Skeletal muscle cell (primary cell): ENCODE measurements around the gene AMPD2.

Experiments used
- DNase-seq: peaks from one replicate; pipeline ENCODE4 v3.0.0-alpha.2; 2010; ENCODE audit warnings: low read depth
- H3K4me3 ChIP-seq: 2 replicates; pipeline ENCODE4 v1.5.1; 2011; ENCODE audit warnings: low read depth, mild to moderate bottlenecking, control low read depth, low read length, moderate library complexity

The AMPD2 gene

GRCh38 chr1:109619576-109620400 lies at the start of gene AMPD2, which contains the start of gene GNAT2:
AMPD2 (plus strand) TSS chr1:109619837; CDS start chr1:109621176, 1,339 bp downstream.
GNAT2 (minus strand) TSS chr1:109619616; CDS start chr1:109612870, 6,746 bp downstream.
- DNase-seq: peak; percentile 80
- peak within 1 kb of the TSS; percentile 99 for H3K4me3 ChIP-seq

DNA sequence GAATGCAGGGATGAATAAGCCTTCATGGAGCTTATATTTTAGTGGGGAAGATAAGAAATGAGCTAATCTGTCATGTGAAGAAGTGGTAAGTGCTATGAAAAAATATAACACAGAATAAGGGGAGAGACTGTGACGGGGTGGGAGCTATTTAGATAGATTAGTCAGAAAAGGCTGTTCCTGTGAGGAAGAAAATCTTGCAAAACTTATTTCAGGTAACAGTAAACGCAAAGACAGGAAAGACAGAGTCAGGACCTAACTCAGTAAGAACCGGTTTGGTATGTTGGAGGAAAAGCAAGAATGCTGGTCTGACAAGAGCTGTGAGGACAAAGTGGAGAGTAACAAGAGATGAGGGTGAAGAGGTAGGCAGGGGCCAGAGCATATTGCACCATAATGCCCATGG lies 49.2 kb upstream of the AMPD2 start:
- H3K4me3 ChIP-seq: no peak overlapping the region
- no peak for DNase-seq

- H3K4me3 ChIP-seq: no peak overlapping the region
- DNase-seq: no peak
These were observed 45.9 kb upstream of the AMPD2 start for GRCh38 chr1:109573785-109574184.

GRCh38 chr1:109578947-109579443 lies 40.6 kb upstream of the AMPD2 start:
- no peak for DNase-seq
- no peak overlapping the region for H3K4me3 ChIP-seq

- DNase-seq: no peak
- H3K4me3 ChIP-seq: no peak overlapping the region
These were observed 40.1 kb upstream of the AMPD2 start for GRCh38 chr1:109579491-109579890.

DNA sequence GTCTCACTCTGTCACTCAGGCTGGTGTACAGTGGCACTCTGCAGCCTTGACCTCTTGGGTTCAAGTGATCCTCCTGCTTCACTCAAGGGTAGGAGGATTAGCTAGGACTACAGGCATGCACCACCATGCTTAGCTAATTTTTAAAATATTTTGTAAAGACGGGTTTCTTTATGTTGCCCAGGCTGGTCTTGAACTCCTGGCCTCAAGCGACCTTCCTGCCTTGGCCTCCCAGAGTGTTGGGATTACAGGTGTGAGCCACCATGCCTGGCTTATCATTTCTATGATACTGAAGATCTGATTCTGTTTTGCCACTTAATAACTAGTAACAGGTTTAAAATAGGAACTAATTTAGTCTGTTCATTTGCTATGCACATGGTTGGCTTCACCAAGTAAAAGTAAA lies 37.6 kb upstream of the AMPD2 start:
- DNase-seq: no peak

DNA sequence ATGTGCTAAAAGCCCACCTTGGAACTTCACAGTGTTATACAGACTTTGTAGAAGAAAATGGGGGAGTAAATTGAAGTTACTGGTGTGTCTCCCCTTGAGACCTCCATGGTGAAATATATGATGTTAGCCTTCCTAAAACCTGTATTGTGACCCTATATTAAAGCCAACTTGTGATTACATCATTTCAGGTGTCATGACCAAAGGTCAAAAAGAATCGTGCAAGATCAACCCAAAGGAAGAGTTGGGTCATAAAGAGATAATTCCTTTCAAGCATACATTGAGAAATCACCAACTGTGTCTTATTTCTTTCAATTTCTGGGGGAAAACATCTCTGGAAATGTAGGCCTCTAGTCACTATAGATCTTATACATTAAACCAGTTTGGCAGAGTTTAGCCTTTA lies 34.9 kb upstream of the AMPD2 start:
- DNase-seq: no peak
- H3K4me3 ChIP-seq: no peak overlapping the region

More for the DNA sequence above, 37.6 kb upstream of the AMPD2 start:
- H3K4me3 ChIP-seq: no peak overlapping the region

- DNase-seq: no peak
- H3K4me3 ChIP-seq: no peak overlapping the region
These were observed 33.6 kb upstream of the AMPD2 start for GRCh38 chr1:109586055-109586454.

DNA sequence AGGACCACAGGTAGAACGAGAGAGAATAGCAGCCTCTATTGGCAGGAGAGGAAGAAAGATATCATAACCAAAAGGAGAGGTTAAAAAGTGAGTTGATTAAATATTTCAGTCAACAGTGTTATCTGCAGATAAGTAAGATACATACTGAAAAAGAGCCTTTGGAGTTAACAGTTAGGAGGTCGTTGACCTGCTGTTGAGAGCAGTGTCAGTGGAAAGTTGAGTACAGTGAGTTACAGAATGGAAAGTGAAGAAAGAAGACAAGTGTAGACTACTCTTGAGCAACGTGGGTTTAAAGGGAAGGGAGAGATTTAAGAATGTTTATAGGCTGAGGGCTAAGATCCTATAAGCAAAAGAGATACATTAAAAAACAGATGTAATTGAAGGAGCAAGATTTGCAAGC lies 30.5 kb upstream of the AMPD2 start:
- no peak for DNase-seq
- no peak overlapping the region for H3K4me3 ChIP-seq

DNA sequence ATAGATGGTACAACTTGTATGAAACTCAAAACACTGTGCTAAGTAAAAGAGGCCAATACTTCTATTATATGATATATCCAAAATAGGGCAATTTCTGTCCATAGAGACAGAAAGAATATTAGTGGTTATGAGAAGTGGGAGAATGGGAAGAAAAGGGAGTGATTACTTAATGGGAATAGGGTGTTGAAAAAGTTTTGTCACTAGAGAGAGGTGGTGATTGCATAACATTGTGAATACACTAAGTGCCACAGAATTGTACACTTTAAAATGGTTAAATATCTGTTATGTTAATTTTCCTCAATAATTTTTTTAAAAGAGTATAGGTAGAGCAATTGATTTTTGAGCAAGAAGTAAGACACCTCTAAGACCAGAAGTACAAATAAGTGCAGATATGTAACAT lies 30.0 kb upstream of the AMPD2 start:
- H3K4me3 ChIP-seq: no peak overlapping the region

DNA sequence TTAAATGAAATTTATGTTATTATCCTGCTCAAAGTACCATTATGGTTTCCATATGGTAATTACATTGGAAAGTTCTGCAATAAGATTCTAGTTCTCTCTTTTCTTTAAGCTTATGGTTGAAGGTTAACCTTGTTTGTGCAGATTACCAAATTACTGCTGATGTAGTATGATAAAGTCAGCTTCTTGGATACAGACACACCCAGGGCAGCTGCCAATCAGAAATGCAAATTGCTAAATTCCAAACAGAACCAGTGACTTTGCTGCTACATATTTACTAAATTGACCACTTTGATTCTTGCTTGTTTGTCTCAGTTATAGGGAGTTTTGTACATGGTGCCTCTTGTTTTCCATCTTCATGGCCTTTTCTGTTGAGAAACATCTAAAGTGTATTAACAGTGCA lies 26.7 kb upstream of the AMPD2 start:
- no peak for DNase-seq
- no peak overlapping the region for H3K4me3 ChIP-seq

More for the DNA sequence above, 30.0 kb upstream of the AMPD2 start:
- no peak for DNase-seq

GRCh38 chr1:109595531-109595930 lies 24.1 kb upstream of the AMPD2 start:
- H3K4me3 ChIP-seq: no peak overlapping the region

GRCh38 chr1:109598156-109598555 lies 21.5 kb upstream of the AMPD2 start:
- DNase-seq: no peak
- no peak overlapping the region for H3K4me3 ChIP-seq

More at GRCh38 chr1:109595531-109595930, 24.1 kb upstream of the AMPD2 start:
- no peak for DNase-seq

DNA sequence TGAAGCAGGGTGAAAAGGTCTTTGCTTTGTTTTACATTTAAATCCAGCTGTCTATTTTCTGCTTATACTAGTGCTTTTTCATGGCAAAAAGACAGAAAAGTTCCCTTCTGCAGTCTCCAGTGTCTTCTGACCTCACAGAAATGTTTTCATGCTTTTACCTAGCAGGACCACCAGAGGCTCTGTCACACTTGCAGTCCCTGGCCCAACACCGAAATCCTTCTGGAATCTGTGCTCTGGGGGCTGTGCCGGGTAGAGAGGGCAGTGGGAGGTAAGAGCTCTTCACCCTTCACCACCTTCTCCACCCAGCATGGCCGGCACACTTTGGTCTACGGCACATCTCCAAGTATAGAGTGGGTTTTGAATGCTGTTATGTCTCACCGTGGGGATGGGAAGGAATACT lies 21.0 kb upstream of the AMPD2 start:
- no peak overlapping the region for H3K4me3 ChIP-seq
- DNase-seq: no peak

- H3K4me3 ChIP-seq: no peak overlapping the region
- no peak for DNase-seq
These were observed 16.4 kb upstream of the AMPD2 start for GRCh38 chr1:109603229-109603628.

- DNase-seq: no peak
- H3K4me3 ChIP-seq: no peak overlapping the region
These were observed 14.3 kb upstream of the AMPD2 start for GRCh38 chr1:109605381-109605780.

DNA sequence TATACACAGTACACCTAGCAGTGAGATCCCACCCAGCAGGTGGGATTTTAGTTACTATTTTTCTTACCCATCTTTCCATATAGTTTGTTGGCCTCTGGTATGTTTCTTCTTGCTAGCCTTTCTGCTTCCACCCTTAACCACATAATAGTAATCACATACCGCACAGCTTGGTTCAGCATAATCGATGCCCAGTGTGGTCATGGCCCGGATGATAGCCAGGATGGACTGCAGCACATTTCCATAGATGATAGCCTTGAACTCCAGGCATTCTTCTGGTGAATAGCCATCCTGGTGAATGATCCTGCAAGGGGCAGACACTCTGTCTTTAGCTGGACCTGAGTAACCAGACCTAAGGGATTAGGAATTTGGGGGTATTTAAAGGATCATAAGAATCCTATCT lies 9.8 kb upstream of the AMPD2 start:
- no peak for DNase-seq
- H3K4me3 ChIP-seq: no peak overlapping the region

DNA sequence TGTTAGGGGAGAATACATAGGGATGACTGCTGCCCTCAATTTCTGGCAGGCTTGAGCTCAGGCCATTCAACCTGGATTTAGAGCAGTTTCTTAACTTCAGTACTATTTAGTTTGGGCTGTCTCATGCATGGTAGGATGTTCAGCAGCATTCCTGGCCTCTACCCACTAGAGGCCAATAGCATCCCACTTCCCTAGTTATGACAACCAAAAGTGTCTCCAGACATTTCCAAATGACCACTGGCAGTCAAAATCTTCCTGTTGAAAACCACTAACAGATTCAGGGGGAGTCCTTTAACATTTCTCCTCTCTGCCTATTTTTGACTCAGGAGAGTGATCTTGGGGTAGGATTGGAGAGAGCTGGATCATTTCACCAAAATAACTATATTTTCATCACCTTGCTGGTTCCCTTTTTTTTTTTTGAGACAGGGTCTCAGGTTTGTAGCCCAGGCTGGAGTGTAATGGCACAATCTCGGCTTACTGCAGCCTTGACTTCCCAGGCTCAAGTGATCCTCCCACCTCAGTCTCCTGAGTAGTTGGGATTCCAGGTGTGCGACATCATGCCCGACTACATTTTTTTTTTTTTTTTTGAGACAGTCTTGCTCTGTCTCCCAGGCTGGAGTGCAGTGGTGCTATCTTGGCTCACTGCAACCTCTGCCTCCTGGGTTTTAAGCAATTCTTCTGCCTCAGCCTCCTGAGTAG lies 8.9 kb upstream of the AMPD2 start:
- H3K4me3 ChIP-seq: no peak overlapping the region
- DNase-seq: no peak

GRCh38 chr1:109611308-109611990 lies 8.2 kb upstream of the AMPD2 start:
- DNase-seq: no peak
- no peak overlapping the region for H3K4me3 ChIP-seq
